HUES6 (cell line): ENCODE measurements around the gene PATZ1.
A peak's percentile ranks its signal among the peaks of the same experiment; 100 is the strongest.
"Not testable (repeated sequence)": the region's sequence is repeated elsewhere in the genome, so short reads cannot be mapped to it uniquely, and the experiment has no call there.

Source experiments
- H3K27ac ChIP-seq: 2 replicates; pipeline ENCODE4 v1.7.0; 2013; ENCODE audit warnings: low read depth, mild to moderate bottlenecking, low read length, inconsistent platforms
- H3K27me3 ChIP-seq: 2 replicates; pipeline ENCODE4 v1.6.1; 2013; ENCODE audit warnings: low read length; ENCODE audit not compliant: control insufficient read depth, insufficient read depth
- H3K36me3 ChIP-seq: 2 replicates; pipeline ENCODE4 v1.6.1; 2013; ENCODE audit warnings: low read length; ENCODE audit not compliant: control insufficient read depth, insufficient read depth
- H3K4me1 ChIP-seq: 2 replicates; pipeline ENCODE4 v1.6.1; 2013; ENCODE audit warnings: low read length; ENCODE audit not compliant: control insufficient read depth, insufficient read depth
- H3K4me3 ChIP-seq: 2 replicates; pipeline ENCODE4 v1.5.1; 2013; ENCODE audit warnings: low read depth, low read length
- H3K9ac ChIP-seq: one replicate; pipeline ENCODE4 v1.6.1; 2013; ENCODE audit warnings: mild to moderate bottlenecking, low read length
- H3K9me3 ChIP-seq: 2 replicates; pipeline ENCODE4 v1.6.1; 2013; ENCODE audit warnings: low read depth, low read length; ENCODE audit not compliant: control insufficient read depth, insufficient read depth

The PATZ1 gene, protein sequence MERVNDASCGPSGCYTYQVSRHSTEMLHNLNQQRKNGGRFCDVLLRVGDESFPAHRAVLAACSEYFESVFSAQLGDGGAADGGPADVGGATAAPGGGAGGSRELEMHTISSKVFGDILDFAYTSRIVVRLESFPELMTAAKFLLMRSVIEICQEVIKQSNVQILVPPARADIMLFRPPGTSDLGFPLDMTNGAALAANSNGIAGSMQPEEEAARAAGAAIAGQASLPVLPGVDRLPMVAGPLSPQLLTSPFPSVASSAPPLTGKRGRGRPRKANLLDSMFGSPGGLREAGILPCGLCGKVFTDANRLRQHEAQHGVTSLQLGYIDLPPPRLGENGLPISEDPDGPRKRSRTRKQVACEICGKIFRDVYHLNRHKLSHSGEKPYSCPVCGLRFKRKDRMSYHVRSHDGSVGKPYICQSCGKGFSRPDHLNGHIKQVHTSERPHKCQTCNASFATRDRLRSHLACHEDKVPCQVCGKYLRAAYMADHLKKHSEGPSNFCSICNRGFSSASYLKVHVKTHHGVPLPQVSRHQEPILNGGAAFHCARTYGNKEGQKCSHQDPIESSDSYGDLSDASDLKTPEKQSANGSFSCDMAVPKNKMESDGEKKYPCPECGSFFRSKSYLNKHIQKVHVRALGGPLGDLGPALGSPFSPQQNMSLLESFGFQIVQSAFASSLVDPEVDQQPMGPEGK

DNA sequence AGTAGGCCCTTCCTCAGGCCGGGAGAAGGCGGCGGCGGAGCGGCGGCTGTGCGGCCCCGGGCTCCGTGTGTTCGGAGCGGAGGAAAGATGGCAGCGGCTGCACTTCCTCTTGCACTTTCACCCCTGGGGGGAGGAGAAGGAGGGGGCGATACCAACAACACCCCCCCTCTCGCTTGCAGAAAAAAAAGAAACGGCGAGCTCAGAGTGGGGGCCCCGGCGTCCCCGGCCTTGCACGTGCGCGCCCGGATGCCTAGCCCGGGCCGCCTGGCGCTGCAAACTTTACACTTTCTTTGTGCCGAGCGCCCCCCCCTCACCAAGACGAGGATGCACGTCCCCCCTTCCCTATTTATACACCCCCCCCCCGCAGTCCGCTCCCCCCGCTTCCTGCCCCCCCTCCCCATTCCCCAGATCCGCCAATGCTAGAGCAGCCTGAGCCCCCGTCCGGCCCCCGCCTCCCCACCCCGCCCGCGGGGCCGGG lies at the start of gene PATZ1:
PATZ1 (minus strand) TSS at position 92 of the 478 bp plus-strand sequence. CDS start 744 bp downstream, outside the sequence.
- Histone ChIP-seq H3K36me3 (peaks cover 23% of the 10 kb centered on the region), H3K9me3 (no peaks in the 10 kb centered on the region), H3K27me3 (no peaks in the 10 kb centered on the region), H3K27ac (peak within 1 kb of the TSS; percentile 84), H3K4me1 (peaks cover 35% of the 10 kb centered on the region), H3K9ac (peak within 1 kb of the TSS; percentile 99), H3K4me3 (peak within 1 kb of the TSS; percentile 86)

DNA sequence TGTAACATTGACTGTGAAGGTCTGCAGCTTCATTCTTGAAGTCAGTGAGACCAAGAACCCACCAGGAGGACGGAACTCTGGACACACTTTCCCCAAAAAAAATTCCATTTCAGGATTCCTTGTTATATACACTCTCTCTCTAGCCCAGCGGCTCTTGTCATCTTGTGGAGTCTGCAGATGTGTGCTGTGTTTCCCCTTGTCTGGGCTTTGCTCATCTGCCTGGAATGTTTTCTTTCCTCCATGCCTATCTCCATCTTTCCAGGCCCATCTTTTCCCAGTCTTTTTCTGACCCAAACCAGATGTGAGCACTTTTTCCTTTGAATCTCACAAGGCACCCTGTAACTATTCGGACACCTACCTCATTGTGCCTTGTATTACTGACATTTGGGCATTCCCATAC lies 48.2 kb upstream of the PATZ1 start:
- H3K27me3 ChIP-seq = no peaks in the 10 kb centered on the region
- no peak overlapping the region for H3K27ac ChIP-seq
- peaks cover 5% of the 10 kb centered on the region for H3K4me1 ChIP-seq
- H3K9ac ChIP-seq = no peak overlapping the region
- no peaks in the 10 kb centered on the region for H3K36me3 ChIP-seq
- H3K4me3 ChIP-seq = no peak overlapping the region
- H3K9me3 ChIP-seq = no peaks in the 10 kb centered on the region

DNA sequence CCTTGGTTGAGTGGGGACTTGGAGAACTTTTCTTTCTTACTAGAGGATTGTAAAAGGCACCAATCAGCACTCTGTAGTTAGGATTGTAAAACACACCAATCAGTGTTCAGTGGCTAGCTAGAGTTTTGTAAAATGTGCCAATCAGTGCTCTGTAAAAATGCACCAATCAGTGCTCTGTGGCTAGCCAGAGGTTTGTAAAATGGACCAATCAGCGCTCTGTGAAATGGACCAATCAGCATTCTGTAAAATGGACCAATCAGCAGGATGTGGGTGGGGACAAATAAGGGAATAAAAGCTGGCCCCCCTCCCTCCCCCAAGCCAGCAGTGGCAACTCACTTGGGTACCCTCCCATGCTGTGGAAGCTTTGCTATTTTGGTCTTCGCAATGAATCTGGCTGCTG lies 47.7 kb upstream of the PATZ1 start:
- Histone ChIP-seq H3K27ac (no peak overlapping the region), H3K36me3 (no peaks in the 10 kb centered on the region)

DNA sequence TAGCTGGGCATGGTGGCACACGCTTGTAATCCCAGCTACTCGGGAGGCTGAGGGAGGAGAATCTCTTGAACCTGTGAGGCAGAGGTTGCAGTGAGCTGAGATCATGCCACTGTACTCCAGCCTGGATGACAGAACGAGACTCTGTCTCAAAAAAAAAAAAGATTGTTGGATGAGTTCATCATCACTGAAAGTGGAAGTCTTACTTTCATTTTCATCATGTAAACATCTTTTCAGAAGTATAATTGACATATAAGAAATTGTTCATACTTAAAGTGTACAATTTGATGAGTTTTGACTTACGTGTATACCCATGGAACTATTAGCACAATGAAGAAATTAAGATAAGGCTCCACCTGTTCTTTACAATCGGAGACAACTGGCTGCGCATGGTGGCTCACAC lies 32.5 kb upstream of the PATZ1 start:
- H3K4me3 ChIP-seq, H3K27ac ChIP-seq, H3K4me1 ChIP-seq, H3K36me3 ChIP-seq, H3K9ac ChIP-seq, H3K27me3 ChIP-seq, H3K9me3 ChIP-seq: not testable (repeated sequence)

More for the DNA sequence above, 47.7 kb upstream of the PATZ1 start:
- Histone ChIP-seq H3K4me3 (no peak overlapping the region), H3K9ac (no peak overlapping the region), H3K4me1 (peaks cover 3% of the 10 kb centered on the region), H3K27me3 (no peaks in the 10 kb centered on the region), H3K9me3 (no peaks in the 10 kb centered on the region)

DNA sequence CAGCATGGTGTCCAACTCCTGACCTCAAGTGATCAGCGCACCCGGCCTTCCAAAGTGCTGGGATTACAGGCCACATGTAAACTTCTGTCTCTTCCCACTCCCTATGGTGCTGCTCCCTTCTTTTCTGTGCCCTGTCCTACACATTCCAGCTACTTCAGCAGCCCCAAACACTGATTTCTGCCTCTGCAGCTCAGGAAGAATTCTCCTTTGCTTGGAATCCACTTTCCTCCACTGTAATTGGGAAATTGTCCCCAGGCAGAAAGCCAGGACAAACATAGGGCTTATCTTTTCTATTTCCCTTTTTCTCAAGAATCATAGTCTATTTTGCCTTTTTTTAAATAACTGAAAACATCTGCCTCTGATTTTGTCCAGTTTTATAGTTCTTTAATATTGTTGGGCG lies 32.0 kb upstream of the PATZ1 start:
- H3K36me3 ChIP-seq = no peaks in the 10 kb centered on the region

DNA sequence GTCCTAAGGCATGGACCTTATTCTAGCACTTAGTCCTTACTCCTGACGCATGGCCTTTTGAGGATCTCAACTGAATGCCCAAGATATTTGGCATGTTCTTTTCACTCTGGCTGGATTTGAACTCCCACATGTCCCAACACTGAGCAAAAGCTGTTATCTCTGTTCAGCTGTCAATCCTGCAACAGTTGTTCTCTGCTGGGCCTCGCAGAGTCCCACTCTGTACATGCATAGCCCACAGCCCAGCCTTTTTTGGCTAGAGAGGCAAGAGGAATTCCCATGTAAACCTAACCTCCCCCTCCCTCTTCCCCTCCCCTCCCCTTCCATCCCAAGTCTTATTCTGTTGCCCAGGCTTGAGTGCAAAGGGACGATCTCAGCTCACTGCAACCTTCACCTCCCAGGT lies 31.5 kb upstream of the PATZ1 start:
- Histone ChIP-seq H3K4me3 (no peak overlapping the region), H3K4me1 (peaks cover 2% of the 10 kb centered on the region; the same call in 1 of the 2 replicates), H3K36me3 (no peaks in the 10 kb centered on the region), H3K9me3 (no peaks in the 10 kb centered on the region), H3K9ac (no peak overlapping the region), H3K27me3 (no peaks in the 10 kb centered on the region), H3K27ac (no peak overlapping the region)

More for the DNA sequence above, 32.0 kb upstream of the PATZ1 start:
- H3K4me3 ChIP-seq = no peak overlapping the region
- no peak overlapping the region for H3K9ac ChIP-seq
- H3K27me3 ChIP-seq = no peaks in the 10 kb centered on the region
- no peaks in the 10 kb centered on the region for H3K9me3 ChIP-seq
- peaks cover 2% of the 10 kb centered on the region; the same call in 1 of the 2 replicates for H3K4me1 ChIP-seq
- H3K27ac ChIP-seq = no peak overlapping the region

DNA sequence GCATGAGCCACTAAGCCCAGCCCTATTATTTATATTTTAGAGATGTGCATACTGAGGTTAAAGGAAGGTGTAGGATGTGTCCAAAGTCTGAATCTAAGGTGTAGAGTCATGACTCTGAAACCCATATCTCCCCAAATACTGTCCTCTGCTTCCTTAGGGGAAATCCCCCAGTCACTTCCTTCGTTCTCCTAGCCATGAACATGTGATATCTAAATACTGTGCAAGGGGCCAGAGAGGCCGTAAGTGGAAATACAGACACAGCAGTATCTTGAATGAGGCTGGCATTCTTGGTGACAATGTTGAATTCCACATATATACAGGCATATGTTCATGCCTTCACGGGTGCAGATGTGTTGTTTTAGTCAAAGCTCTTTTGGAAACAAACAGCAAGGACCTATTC lies 21.3 kb upstream of the PATZ1 start:
- Histone ChIP-seq H3K4me1 (no peaks in the 10 kb centered on the region; the same call in 1 of the 2 replicates), H3K36me3 (no peaks in the 10 kb centered on the region), H3K4me3 (no peak overlapping the region), H3K9ac (no peak overlapping the region), H3K27ac (no peak overlapping the region), H3K27me3 (no peaks in the 10 kb centered on the region), H3K9me3 (no peaks in the 10 kb centered on the region)

DNA sequence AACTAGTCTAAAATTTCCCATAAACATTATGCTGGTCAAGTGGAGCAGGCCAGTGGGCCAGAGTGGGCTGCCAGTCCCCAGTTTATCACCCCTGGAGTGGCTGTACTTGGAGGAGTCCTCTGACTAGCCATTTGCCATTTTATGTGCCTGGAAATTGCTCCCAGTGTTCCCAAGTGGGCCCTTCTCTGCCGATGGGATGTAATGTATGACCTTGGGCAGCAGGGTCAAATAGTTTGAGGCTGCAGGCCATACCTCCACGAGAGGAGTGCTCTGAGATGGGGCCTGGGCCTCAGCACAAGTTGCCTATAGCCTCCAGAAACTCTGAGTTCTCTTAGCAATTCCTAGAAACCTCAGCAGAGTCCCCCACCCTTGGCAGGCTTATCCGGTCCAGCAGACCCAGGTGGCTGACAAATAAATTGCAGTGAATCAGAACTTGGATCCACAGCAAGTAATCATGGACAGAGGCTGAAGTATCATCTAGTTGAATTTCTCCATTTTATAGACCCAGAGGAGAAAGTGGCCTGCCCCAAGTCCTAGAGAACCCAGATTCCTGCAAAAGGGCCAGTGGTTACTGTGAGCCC lies 17.8 kb upstream of the PATZ1 start:
- no peak overlapping the region for H3K4me3 ChIP-seq
- H3K9ac ChIP-seq = peak overlapping the region; percentile 3
- no peaks in the 10 kb centered on the region; the same call in 1 of the 2 replicates for H3K4me1 ChIP-seq
- peak overlapping the region; percentile 0; the same call in 1 of the 2 replicates for H3K27ac ChIP-seq
- no peaks in the 10 kb centered on the region for H3K36me3 ChIP-seq
- no peaks in the 10 kb centered on the region for H3K9me3 ChIP-seq
- H3K27me3 ChIP-seq = no peaks in the 10 kb centered on the region

DNA sequence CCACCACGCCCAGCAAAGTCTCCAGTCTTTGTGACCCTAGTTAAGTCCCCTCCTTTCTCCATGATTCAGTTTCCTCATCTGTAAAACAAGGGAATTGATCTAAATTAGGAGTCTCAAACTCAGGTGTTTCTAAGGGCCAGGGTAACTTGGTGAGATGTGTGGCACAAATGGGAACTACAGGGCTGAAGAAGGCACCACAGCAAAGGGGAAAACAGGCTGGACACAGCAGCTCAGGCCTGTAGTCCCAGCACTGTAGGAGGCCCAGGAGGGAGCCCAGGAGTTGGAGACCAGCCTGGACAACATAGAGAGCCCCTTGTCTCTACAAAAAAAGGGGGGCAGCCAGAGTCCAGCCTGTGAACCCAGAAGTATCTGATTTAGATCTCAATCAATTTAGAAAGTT lies 15.6 kb upstream of the PATZ1 start:
- H3K36me3 ChIP-seq = no peaks in the 10 kb centered on the region
- H3K27me3 ChIP-seq = no peaks in the 10 kb centered on the region
- H3K4me1 ChIP-seq = no peaks in the 10 kb centered on the region; the same call in 1 of the 2 replicates
- H3K4me3 ChIP-seq = no peak overlapping the region
- peak overlapping the region; percentile 32 for H3K9ac ChIP-seq
- H3K9me3 ChIP-seq = no peaks in the 10 kb centered on the region
- peak overlapping the region; percentile 31; the same call in 1 of the 2 replicates for H3K27ac ChIP-seq

DNA sequence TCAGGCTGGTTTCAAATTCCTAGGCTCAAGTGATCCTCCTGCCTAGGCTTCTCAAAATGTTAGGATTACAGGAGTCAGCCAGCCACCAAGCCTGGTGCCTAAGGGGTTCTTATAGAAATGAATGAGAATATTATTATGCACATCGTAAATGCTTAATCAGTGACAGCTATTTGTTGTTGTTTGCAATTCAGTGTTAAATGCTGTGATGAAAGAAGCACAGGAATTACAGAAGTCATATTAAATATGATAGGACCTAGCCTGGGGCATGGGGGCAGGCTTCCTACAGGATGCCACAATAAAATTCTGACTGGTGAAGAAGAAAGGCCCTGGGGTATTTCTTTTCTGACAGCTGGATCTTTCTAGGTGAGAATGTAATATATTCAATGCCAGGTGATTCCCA lies 13.9 kb upstream of the PATZ1 start:
- Histone ChIP-seq H3K9me3 (no peaks in the 10 kb centered on the region), H3K27ac (no peak overlapping the region), H3K36me3 (no peaks in the 10 kb centered on the region), H3K4me1 (no peaks in the 10 kb centered on the region; the same call in 1 of the 2 replicates), H3K27me3 (no peaks in the 10 kb centered on the region), H3K4me3 (no peak overlapping the region), H3K9ac (no peak overlapping the region)

DNA sequence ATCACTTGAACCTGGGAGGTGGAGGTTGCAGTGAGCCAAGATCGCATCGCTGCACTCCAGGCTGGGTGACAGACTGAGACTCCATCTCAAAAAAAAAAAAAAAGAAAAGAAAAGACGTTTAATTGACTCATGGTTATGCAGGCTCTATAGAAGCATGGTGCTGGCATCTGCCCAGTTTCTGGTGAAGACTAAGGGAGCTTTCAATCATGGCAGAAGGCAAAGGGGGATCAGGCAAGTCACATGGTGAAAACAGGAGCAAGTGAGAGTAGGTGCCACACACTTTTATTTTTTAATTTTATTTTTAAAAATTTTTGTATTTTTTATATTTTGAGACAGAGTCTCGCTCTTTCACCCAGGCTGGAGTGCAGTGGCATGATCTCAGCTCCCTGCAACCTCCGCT lies 8.4 kb upstream of the PATZ1 start:
- Histone ChIP-seq H3K4me3 (no peak overlapping the region), H3K36me3 (no peaks in the 10 kb centered on the region), H3K4me1 (no peaks in the 10 kb centered on the region), H3K27ac (no peak overlapping the region), H3K9me3 (no peaks in the 10 kb centered on the region), H3K9ac (no peak overlapping the region), H3K27me3 (no peaks in the 10 kb centered on the region)
